ENCODE measurements around the gene ZNF93.
"Not testable (repeated sequence)": the region's sequence is repeated elsewhere in the genome, so short reads cannot be mapped to it uniquely, and the experiment has no call there.

Gene ZNF93

GRCh38 chr19:19900729-19901444, at the start of gene ZNF93:
TSS of gene ZNF93 (plus strand) at chr19:19900946. CDS start at chr19:19901089, 143 bp downstream.
- peak; percentile 96 for DNase-seq (ENCODE audit: low read depth)

DNA sequence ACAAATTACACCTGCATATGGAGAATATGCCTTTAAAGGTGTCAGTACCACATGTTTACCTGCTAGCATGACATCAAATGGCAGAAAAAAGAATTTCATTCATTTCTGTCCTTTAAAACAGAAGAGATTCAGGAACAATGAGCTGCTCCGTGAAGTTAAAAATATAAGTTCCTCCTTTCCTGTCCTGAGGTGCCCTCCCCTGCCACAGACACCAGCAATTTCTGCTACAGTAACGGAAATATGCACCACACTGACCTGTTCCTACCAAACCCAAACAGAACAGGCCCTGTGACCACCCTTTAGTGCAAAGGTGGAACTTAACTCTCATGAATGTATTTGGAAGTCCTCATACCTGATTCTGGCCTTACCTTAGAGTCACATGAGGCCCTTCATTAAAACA, 49.0 kb upstream of the ZNF93 start:
- not testable (repeated sequence) for DNase-seq (ENCODE audit: low read depth)

GRCh38 chr19:19858751-19859150, 42.0 kb upstream of the ZNF93 start:
- DNase-seq (ENCODE audit: low read depth) = no peak

- DNase-seq (ENCODE audit: low read depth) = peak; percentile 23
Observed at GRCh38 chr19:19860756-19861390, 39.9 kb upstream of the ZNF93 start.

- DNase-seq (ENCODE audit: low read depth) = peak; percentile 92
Observed at GRCh38 chr19:19865750-19866610, 34.8 kb upstream of the ZNF93 start, which contains the start of gene ZNF253. TSS of gene ZNF253 (plus strand) at chr19:19865882. CDS start at chr19:19865997, 115 bp downstream.

DNA sequence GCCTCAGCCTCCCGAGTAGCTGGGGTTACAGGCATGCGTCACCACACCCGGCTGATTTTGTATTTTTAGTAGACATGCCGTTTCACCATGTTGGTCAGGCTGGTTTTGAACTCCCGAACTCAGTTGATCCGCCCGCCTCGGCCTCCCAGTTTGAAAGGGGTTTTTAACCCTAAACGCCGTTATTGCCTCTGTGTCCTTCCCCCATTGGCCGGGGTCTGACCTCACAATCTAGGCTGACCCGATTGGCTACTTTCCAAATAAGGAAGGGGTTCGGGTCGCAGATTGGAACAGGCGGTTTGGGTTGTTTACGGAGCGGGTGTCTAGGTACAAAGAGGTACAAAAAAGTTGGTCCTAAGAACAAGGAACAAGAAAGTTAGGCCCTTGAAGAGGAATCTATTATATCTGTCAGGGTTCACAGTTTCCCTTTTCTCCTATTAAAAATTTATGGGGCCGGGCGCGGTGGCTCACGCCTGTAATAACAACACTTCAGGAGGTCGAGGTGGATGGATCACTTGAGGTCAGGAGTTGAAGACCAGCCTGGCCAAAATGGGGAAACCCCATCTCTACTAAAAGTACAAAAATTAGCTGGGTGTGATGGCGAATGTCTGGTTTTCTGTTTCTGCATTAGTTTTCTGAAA, 34.0 kb upstream of the ZNF93 start:
- peak; percentile 8 for DNase-seq (ENCODE audit: low read depth)

DNA sequence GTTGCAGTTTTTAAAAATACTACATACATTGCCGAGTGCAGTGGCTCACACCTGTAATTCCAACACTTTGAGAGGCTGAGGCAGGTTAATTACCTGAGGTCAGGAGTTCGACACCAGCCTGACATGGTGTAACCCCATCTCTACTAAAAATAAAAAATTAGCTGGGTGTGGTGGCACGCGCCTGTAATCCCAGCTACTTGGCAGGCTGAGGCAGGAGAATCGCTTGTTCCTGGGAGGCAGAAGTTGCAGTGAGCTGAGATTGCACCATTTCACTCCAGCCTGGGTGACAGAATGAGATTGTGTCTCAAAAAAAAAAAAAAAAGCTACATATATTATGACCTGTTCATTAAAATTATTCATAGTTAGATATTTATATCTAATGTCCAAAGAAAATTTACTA, 30.7 kb upstream of the ZNF93 start:
- DNase-seq (ENCODE audit: low read depth) = not testable (repeated sequence)

DNA sequence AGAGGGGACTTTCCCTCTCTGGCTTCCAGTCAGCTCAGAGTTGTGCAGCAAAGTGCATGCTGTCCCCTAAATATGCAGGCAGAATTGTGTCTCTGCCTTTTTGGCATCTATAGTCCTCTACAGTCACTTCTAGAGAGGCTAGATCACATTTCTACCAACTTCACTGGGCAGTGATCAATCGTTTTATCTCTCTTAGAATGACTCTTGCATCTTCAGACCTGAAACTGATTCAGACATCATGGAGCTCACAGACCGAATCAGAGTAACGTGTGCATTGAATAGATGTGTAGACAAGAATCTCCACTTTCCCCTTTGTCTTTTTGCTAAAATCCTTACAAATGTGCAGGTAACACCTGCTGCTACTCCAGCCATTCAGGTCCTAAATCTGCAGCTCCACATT, 28.8 kb upstream of the ZNF93 start:
- DNase-seq (ENCODE audit: low read depth) = no peak

- peak; percentile 54 for DNase-seq (ENCODE audit: low read depth)
Observed at GRCh38 chr19:19873381-19873780, 27.4 kb upstream of the ZNF93 start.

DNA sequence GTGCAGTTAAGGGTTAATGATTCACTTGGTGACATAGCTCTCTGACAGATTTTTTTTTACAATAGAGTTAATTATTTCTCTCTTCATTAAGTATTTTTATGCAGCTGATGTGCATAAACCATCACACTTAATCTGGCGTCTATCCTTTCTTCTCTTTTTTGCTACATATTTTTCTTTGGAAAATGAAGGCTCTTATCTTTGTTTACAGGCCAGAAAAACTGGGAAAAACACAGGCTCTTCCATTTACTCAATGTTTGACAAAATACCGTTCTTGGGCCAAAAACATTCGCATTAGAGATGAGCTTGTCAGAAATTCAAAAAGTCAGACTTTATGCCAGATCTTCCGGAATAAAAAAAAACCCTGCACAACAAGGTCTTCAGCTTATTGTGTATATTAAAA, 23.0 kb upstream of the ZNF93 start:
- DNase-seq (ENCODE audit: low read depth) = no peak

- DNase-seq (ENCODE audit: low read depth) = no peak
Observed at GRCh38 chr19:19884583-19884982, 16.2 kb upstream of the ZNF93 start.

DNA sequence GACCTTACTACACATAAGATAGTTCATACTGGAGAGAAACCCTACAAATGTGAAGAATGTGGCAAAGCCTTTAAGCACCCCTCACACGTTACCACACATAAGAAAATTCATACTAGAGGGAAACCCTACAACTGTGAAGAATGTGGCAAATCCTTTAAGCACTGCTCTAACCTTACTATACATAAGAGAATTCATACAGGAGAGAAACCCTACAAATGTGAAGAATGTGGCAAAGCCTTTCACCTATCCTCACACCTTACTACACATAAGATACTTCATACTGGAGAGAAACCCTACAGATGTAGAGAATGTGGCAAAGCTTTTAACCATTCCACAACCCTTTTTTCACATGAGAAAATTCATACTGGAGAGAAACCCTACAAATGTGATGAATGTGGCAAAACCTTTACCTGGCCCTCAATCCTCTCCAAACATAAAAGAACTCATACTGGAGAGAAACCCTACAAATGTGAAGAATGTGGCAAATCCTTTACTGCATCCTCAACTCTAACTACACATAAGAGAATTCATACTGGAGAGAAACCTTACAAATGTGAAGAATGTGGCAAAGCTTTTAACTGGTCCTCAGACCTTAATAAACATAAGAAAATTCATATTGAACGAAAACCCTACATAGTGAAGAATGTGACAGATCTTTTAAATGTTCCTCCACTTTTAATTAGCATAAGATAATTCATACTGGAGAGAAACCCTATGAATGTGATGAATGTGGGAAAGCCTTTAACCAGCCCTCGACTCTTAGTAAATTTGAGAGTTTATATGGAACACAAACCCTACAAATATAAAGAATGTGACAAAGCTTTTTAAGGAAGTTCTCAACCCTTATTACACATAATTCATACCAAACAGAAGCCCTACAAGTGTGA, 8.4 kb upstream of the ZNF93 start:
- DNase-seq (ENCODE audit: low read depth) = not testable (repeated sequence)

DNA sequence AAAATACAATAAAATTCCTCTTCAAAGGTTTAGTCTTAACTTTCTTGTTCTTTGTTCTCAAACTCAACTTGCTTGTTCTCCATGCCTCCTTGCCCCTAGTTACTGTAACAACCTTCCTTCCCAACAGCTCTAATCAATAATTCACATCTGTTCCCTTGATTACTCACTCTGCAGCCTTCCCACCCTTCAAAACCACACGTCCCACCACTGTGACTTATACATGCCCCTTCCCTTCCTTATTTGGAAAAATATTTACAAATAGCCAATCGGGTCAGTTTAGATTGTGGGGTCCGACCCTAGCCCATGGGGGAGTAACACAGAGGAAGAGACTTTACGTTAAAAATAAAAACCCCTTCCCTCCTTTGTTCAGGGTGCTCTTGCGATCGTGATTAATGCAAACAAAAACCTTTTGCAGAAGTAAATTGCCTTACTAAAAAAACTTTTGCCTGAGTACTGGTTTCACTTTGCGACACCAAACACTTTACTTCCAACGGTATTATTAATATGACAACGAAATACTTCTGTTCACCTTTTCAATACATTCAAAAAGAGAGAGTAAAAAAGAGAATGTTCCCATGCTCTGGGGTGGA, 512 bp upstream of the ZNF93 start:
- peak; percentile 68 for DNase-seq (ENCODE audit: low read depth)

DNA sequence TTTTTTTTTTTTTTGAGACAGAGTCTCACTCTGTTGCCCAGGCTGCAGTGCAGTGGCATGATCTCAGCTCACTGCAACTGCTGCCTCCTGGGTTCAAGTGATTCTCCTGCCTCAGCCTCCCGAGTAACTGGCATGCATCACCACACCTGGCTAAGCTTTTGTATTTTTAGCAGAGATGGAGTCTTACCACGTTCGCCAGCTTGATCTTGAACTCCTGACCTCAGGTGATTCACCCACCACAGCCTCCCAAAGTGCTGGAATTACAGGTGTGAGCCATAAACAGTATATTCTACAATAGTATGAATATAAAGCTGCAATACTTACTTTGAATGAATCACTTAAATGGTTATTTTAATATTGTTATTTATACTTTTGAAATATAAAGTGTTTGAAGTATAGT, 6.8 kb downstream of the ZNF93 start:
- not testable (repeated sequence) for DNase-seq (ENCODE audit: low read depth)

- DNase-seq (ENCODE audit: low read depth) = no peak
Observed at GRCh38 chr19:19909654-19910053, 8.9 kb downstream of the ZNF93 start.

- DNase-seq (ENCODE audit: low read depth) = peak; percentile 98
Observed at GRCh38 chr19:19911150-19911549, 10.4 kb downstream of the ZNF93 start.

DNA sequence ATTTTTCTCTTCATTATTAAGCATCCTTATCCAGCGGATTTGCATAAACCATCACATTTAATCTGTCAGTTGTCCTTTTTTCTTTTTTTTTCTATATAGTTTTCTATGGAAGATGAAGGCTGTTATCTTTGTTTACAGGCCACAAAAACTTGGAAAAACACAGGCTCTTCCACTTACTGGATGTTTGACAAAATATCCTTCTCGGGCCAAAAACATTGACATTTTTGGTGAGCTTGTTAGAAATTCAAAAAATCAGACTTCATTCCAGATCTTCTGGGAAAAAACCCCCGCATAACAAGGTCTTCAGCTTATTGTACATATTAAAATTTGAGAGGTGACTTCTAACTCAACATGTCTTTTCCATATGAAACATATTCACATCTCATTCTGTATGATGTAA, 13.8 kb downstream of the ZNF93 start:
- no peak for DNase-seq (ENCODE audit: low read depth)

DNA sequence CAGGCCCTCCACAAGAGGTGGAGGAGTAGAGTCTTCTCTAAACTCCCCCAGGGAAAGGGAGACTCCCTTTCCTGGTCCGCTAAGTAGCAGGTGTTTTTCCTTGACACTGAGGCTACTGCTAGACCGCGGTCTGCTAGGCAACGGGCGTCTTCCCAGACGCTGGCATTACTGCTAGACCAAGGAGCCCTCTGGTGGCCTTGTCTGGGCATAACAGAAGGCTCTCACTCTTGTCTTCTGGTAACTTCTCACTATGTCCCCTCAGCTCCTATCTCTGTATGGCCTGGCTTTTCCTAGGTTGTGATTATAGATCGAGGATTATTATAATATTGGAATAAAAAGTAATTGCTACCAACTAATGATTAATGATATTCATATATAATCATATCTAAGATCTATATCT, 29.7 kb downstream of the ZNF93 start:
- not testable (repeated sequence) for DNase-seq (ENCODE audit: low read depth)

- not testable (repeated sequence) for DNase-seq (ENCODE audit: low read depth)
Observed at GRCh38 chr19:19933432-19934314, 32.9 kb downstream of the ZNF93 start.

GRCh38 chr19:19937403-19937802, 36.7 kb downstream of the ZNF93 start:
- DNase-seq (ENCODE audit: low read depth) = no peak

Data from amniotic epithelial cell (primary cell).